Activated CD8-positive, alpha-beta memory T cell treated with anti-CD3 and anti-CD28 coated beads, Interleukin-2, amount 10 ng/mL, durations not matched to agents 7 days and 5 days (primary cell): ENCODE measurements around the gene LRP1B. TPM values are rescaled to one million over a fixed set of nuclear protein-coding genes. Genes with fewer than 3 reads are reported as not detected.

Source experiments
- ATAC-seq: fragments of 150-1000 bp; cut with Tn5 transposase; one replicate; pipeline ENCODE4 v1.10.0; 2021; ENCODE audit warnings: moderate library complexity
- CTCF ChIA-PET: fragments of 350-600 bp; sonication (Branson Sonifier 250); formaldehyde crosslinking; loops from one replicate; lab custom pipeline; 2021; ENCODE audit warnings: antibody characterized with exemption; lab: Charles Lee
- DNase-seq: peaks from one replicate; pipeline ENCODE4 v3.0.0-alpha.2; 2020
- H3K27ac Mint-ChIP-seq: one replicate; pipeline ENCODE4 v1.8.0; 2021; ENCODE audit warnings: mild to moderate bottlenecking, mixed read lengths
- H3K27me3 Mint-ChIP-seq: one replicate; pipeline ENCODE4 v1.8.0; 2021; ENCODE audit warnings: mixed read lengths
- H3K36me3 Mint-ChIP-seq: one replicate; pipeline ENCODE4 v1.8.0; 2021; ENCODE audit warnings: mild to moderate bottlenecking, mixed read lengths
- H3K4me1 Mint-ChIP-seq: one replicate; pipeline ENCODE4 v1.8.0; 2021; ENCODE audit warnings: mixed read lengths
- H3K4me3 Mint-ChIP-seq: one replicate; pipeline ENCODE4 v1.8.0; 2021; ENCODE audit warnings: mild to moderate bottlenecking, moderate library complexity, mixed read lengths
- H3K9me3 Mint-ChIP-seq: one replicate; pipeline ENCODE4 v1.8.0; 2022; ENCODE audit warnings: low read depth, mixed read lengths
- total RNA-seq, 2 experiments: library from RNA; stranded (reverse); gene quantifications; one replicate each; pipeline ENCODE4 v1.2.3, GENCODE V29; 2021

The LRP1B gene
- total RNA-seq, 2 experiments from 2014 or later, result not detected

DNA sequence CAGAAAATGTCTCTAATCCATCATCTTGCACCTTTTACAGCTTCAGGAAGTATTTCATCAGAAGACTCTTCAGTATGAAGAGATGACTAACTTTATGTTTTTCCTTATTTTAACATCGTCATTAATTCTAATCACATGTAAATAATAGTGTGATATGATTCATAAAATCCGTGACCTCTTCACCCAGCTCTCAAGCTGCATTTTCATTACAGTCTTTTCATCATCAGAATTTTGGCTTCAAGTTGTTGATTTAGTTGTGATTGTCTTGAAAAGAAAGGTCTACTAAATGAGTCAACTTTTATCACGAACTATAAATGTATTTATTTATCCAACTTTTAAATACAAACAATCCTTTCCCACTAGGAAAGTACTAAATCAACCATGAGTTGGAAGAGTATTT, 410.3 kb downstream of the LRP1B start:
- ATAC-seq (no peak), DNase-seq (no peak)
- H3K36me3 Mint-ChIP-seq, result no peaks in the 10 kb centered on the region
- no peak overlapping the region for H3K4me3 Mint-ChIP-seq
- CTCF ChIA-PET, result no interaction called here
- no peaks in the 10 kb centered on the region for H3K4me1 Mint-ChIP-seq
- no peaks in the 10 kb centered on the region for H3K9me3 Mint-ChIP-seq
- no peaks in the 10 kb centered on the region for H3K27me3 Mint-ChIP-seq
- no peak overlapping the region for H3K27ac Mint-ChIP-seq

DNA sequence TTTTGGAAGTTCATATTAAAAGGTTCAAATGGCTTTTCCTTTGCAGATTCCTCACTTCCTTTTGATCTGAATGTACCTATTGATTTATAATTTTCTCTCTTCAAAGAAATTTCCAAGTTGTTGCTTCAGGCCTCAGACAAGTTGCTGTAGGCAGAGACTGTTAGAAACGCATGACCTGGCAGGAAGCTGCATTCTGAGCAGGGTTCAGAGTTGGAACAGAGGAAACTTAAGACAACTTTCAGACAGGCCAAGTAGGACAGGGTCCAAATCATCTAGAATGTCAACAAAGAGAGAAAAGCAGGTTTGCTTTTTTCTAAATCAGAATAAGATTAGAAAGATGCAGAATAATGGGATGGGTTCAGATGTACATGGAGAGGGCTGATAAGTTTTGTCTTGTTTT, 416.3 kb downstream of the LRP1B start:
- H3K4me3 Mint-ChIP-seq, result no peak overlapping the region
- CTCF ChIA-PET, result no interaction called here
- H3K4me1 Mint-ChIP-seq, result no peaks in the 10 kb centered on the region
- ATAC-seq (no peak), DNase-seq (no peak)
- no peaks in the 10 kb centered on the region for H3K27me3 Mint-ChIP-seq
- no peaks in the 10 kb centered on the region for H3K36me3 Mint-ChIP-seq
- H3K27ac Mint-ChIP-seq, result no peak overlapping the region
- H3K9me3 Mint-ChIP-seq, result peaks cover 2% of the 10 kb centered on the region

DNA sequence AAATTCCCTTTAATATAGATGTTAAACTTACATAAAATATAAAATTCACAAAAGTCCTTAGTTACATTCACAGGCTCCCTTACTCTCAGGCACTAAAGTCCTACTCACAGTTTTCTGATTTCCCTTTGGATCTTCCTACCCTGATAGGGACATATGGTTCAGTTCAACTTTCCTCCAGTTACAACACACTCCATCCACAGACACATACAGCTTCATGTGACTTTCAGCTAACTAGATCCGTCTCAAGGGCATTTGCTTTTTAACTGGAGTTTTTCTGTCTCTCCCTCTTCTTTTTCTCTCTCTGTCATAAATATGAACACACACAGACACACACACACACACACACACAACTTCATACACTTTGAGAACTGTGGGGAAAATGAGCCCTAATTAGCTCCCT, 419.2 kb downstream of the LRP1B start:
- no peak for DNase-seq
- H3K27me3 Mint-ChIP-seq, result no peaks in the 10 kb centered on the region
- H3K36me3 Mint-ChIP-seq, result no peaks in the 10 kb centered on the region
- H3K4me3 Mint-ChIP-seq, result no peak overlapping the region
- no peak overlapping the region for H3K27ac Mint-ChIP-seq
- CTCF ChIA-PET, result no interaction called here
- no peaks in the 10 kb centered on the region for H3K4me1 Mint-ChIP-seq
- peaks cover 2% of the 10 kb centered on the region for H3K9me3 Mint-ChIP-seq
- no peak for ATAC-seq

DNA sequence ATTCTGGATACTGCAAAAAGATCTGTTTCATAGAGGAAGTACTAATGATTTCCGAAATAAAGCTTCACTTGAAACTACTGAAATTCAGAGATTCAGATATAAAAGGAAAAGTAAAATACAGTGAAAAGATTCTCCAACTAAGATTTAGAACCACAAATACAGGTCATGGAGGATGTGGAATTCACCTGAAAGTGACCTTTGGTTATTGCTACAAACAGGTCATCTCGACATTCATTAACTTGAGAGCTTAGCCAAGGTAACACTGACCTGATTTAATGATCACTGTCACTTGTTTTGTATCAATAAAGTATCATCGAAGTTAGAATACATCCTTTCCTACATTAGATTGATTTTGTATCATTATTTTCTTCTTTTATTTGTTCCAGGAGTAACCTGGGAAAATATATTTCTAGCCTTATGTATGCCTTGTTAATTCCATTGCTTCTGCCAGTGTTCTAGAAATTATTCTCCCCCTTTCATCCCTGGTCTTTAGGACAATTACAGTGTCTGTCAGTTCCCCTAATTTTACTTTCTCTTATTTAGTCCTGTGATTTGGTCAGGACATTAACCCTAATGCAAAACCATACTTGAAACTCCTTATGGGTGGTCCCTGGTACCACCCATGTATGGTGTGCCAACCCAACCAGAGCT, 420.1 kb downstream of the LRP1B start:
- no peak overlapping the region for H3K4me3 Mint-ChIP-seq
- ATAC-seq (no peak), DNase-seq (no peak)
- H3K4me1 Mint-ChIP-seq, result no peaks in the 10 kb centered on the region
- no peaks in the 10 kb centered on the region for H3K27me3 Mint-ChIP-seq
- CTCF ChIA-PET, result no interaction called here
- H3K36me3 Mint-ChIP-seq, result no peaks in the 10 kb centered on the region
- peaks cover 2% of the 10 kb centered on the region for H3K9me3 Mint-ChIP-seq
- no peak overlapping the region for H3K27ac Mint-ChIP-seq

DNA sequence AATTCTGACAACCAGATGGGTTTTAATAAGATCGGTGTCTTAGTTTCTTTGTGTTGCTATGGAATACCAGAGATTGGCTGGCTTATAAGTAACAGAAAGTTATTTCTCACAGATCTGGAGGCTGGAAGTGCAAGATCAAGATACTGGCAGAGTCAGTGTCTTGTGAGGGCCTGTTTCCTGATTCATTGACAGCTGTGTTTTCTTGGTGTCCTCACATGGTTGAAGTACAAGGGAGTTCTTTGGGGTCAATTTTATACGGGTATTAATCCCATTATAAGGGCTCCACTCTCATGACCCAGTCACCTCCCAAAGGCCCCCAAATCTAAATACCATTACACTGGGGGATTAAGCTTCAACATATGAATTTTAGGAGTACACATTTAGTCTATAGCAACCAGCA, 421.1 kb downstream of the LRP1B start:
- Mint-ChIP-seq H3K4me3 (no peak overlapping the region), H3K4me1 (no peaks in the 10 kb centered on the region), H3K27me3 (no peaks in the 10 kb centered on the region), H3K9me3 (peaks cover 2% of the 10 kb centered on the region), H3K27ac (no peak overlapping the region), H3K36me3 (no peaks in the 10 kb centered on the region)
- ATAC-seq, result no peak
- no peak for DNase-seq
- CTCF ChIA-PET, result no interaction called here

DNA sequence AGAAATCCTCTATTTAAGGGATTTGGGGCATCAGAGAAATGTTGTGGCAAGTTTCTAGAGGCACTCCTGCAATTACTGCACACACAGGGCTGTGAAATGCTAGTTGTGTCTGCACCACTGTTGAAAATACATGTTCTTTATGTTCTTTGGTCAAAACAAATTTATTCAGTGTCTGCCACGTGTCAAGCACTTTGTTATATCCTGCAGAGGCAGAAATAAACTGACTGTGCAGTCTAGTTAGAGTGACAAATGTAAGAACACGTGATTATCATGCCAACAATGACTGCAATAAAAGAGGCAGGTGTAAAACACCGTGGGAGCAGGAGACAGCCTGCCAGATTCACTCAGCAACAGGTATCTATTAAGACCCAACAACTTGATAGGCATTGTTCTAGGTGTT, 423.3 kb downstream of the LRP1B start:
- ATAC-seq (no peak), DNase-seq (no peak)
- no peak overlapping the region for H3K27ac Mint-ChIP-seq
- H3K27me3 Mint-ChIP-seq, result no peaks in the 10 kb centered on the region
- H3K9me3 Mint-ChIP-seq, result peaks cover 4% of the 10 kb centered on the region
- H3K4me1 Mint-ChIP-seq, result no peaks in the 10 kb centered on the region
- H3K4me3 Mint-ChIP-seq, result no peak overlapping the region
- no peaks in the 10 kb centered on the region for H3K36me3 Mint-ChIP-seq
- CTCF ChIA-PET, result no interaction called here

DNA sequence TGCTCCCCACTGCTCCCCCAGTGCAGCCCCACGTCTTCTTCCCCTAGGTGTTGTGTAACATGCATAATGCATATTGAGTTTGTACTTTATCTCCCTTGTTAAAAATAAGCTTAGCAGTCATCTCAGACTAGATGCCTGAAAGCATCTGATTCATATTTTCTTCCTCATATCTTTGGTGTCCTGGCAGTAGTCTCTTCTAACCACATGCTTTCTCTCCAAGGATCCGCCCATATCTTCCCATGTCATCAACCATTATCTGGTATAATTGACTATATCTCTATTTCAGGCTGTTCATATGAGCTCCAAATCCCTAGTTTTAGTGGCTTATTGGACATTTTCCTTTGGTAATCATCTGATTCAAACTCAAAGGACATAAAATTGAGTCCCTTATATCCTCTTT, 426.3 kb downstream of the LRP1B start:
- no peak overlapping the region for H3K27ac Mint-ChIP-seq
- no peaks in the 10 kb centered on the region for H3K36me3 Mint-ChIP-seq
- peaks cover 4% of the 10 kb centered on the region for H3K9me3 Mint-ChIP-seq
- ATAC-seq (no peak), DNase-seq (no peak)
- H3K4me3 Mint-ChIP-seq, result no peak overlapping the region
- no peaks in the 10 kb centered on the region for H3K4me1 Mint-ChIP-seq
- CTCF ChIA-PET, result no interaction called here
- H3K27me3 Mint-ChIP-seq, result no peaks in the 10 kb centered on the region

DNA sequence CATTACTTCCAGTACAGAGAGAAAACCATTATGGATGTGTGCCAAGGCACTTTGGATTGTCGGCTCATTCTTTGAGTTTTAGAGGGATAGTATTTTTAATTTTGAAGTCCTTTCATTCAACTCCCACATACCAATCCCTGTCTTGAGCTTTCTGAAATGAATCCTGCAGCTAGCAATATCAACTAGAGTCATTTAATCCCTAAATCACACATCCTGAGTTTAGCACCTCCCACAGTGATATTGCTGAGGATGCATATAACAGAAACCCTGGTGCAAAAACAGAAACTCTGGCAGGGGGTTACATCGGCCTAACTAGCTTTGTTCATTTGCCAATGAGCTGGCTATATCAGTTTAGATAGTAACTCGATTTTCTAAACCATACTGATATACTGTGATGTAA, 427.3 kb downstream of the LRP1B start:
- Mint-ChIP-seq H3K4me3 (no peak overlapping the region), H3K36me3 (no peaks in the 10 kb centered on the region), H3K4me1 (no peaks in the 10 kb centered on the region), H3K9me3 (peaks cover 4% of the 10 kb centered on the region), H3K27ac (no peak overlapping the region), H3K27me3 (no peaks in the 10 kb centered on the region)
- DNase-seq, result no peak
- CTCF ChIA-PET, result no interaction called here
- no peak for ATAC-seq

DNA sequence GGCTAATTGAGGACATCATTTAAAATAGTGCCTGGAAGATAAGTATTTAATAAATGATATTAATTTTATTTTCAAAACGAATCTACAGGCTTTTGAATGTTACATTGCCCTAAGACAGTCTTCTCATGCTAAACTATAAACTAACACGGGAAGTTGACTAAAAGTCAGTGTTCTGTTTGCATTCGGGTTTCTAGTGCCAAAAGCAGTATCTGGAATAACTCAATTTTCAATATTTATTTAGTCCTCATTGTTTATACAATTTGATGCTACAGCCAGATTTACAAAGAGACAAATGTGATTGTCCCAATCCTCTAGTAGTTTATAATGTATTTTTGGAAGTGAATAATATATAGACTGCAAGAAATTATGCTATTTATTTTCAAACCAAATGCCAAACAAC, 429.2 kb downstream of the LRP1B start:
- CTCF ChIA-PET, result no interaction called here
- H3K36me3 Mint-ChIP-seq, result no peaks in the 10 kb centered on the region
- no peak overlapping the region for H3K4me3 Mint-ChIP-seq
- no peaks in the 10 kb centered on the region for H3K4me1 Mint-ChIP-seq
- H3K27me3 Mint-ChIP-seq, result no peaks in the 10 kb centered on the region
- no peak overlapping the region for H3K27ac Mint-ChIP-seq
- DNase-seq (no peak), ATAC-seq (no peak)
- peaks cover 4% of the 10 kb centered on the region for H3K9me3 Mint-ChIP-seq

DNA sequence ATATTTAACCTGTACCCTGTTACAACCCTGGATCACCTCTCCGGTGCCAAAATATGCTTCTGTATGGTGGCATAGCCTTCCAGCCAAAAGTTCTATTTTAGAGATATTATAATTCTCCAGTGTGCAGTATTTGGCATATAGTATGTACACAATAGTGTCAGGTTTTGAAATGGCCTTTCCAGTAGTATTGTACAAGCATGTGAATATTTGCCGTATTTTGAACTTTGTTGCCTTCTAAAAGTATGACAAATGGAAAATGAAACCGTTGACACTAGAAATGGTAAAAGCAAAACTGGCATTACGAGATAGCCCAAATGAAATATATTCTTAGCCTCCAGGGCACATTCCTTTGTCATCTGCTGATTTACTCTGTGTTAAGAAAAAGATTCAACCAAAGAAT, 431.2 kb downstream of the LRP1B start:
- no peak for ATAC-seq
- CTCF ChIA-PET, result no interaction called here
- no peaks in the 10 kb centered on the region for H3K27me3 Mint-ChIP-seq

DNA sequence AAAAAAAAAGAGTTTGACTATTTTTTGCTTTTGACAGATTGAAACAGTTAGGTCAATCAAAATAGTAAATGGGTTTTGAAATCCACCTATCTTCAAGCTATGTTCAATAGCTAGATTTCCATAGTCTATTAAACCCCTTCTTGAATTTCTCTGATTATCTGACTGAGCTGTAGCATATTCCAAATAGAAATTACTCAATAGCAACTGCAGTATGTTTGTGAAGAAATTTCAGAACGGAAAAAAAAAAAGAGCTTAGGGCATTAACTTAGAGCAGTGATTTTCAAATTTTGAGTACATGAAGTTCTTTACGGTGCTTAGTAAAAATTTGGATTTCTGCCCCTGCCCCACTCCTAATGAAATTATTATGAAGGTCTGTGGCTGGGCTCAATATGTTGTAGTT, 432.3 kb downstream of the LRP1B start:
- no peak overlapping the region for H3K4me3 Mint-ChIP-seq
- CTCF ChIA-PET, result no interaction called here

More for the DNA sequence above, 431.2 kb downstream of the LRP1B start:
- no peaks in the 10 kb centered on the region for H3K36me3 Mint-ChIP-seq
- no peaks in the 10 kb centered on the region for H3K4me1 Mint-ChIP-seq
- no peak for DNase-seq
- peaks cover 3% of the 10 kb centered on the region for H3K9me3 Mint-ChIP-seq
- H3K4me3 Mint-ChIP-seq, result no peak overlapping the region
- H3K27ac Mint-ChIP-seq, result no peak overlapping the region

DNA sequence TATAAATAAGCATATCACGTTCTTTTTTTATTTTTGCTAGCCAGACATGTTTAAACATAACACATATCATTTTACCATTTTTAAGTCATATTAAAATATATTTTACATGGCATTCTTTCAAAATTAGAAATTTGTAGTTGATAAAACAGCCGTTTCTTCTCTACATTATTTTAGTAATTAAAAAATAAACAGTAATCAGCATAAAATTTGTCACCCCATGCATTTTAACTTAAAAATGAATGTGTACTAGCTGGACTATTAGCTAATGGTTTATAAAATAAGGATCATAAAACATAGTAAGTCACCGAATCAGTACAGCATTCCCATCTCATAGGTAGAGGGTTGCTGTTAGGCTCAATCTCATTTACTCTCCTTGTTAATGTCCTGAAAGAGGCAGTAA, 433.8 kb downstream of the LRP1B start:
- Mint-ChIP-seq H3K4me1 (no peaks in the 10 kb centered on the region), H3K27me3 (no peaks in the 10 kb centered on the region), H3K9me3 (peaks cover 3% of the 10 kb centered on the region), H3K36me3 (no peaks in the 10 kb centered on the region), H3K4me3 (no peak overlapping the region), H3K27ac (no peak overlapping the region)
- CTCF ChIA-PET, result no interaction called here
- ATAC-seq, result no peak
- no peak for DNase-seq

More for the DNA sequence above, 432.3 kb downstream of the LRP1B start:
- Mint-ChIP-seq H3K9me3 (peaks cover 2% of the 10 kb centered on the region), H3K36me3 (no peaks in the 10 kb centered on the region), H3K27me3 (no peaks in the 10 kb centered on the region), H3K4me1 (no peaks in the 10 kb centered on the region), H3K27ac (no peak overlapping the region)
- no peak for ATAC-seq
- DNase-seq, result no peak

DNA sequence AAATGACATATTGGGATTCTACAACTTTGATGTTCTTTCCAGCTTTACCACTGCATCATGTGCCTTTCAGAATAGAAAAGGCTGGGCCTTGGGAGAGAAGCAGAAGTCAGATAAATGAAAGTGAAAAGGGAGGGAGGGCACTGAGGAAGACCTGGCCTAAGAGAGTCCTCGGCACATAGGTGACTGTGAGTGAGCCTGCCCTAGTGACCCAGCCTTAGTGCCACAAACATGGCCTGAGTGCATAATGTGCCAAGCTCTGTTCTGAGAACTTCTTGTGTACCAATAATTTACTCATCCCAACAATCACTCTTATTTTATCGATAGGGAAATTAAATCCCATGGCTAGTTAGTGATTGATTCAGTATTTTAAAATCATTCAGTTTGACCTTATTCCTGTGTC, 436.6 kb downstream of the LRP1B start:
- no peaks in the 10 kb centered on the region for H3K27me3 Mint-ChIP-seq
- DNase-seq (no peak), ATAC-seq (no peak)
- no peak overlapping the region for H3K4me3 Mint-ChIP-seq
- peaks cover 3% of the 10 kb centered on the region for H3K9me3 Mint-ChIP-seq
- no peaks in the 10 kb centered on the region for H3K4me1 Mint-ChIP-seq
- CTCF ChIA-PET, result no interaction called here
- no peaks in the 10 kb centered on the region for H3K36me3 Mint-ChIP-seq
- H3K27ac Mint-ChIP-seq, result no peak overlapping the region

DNA sequence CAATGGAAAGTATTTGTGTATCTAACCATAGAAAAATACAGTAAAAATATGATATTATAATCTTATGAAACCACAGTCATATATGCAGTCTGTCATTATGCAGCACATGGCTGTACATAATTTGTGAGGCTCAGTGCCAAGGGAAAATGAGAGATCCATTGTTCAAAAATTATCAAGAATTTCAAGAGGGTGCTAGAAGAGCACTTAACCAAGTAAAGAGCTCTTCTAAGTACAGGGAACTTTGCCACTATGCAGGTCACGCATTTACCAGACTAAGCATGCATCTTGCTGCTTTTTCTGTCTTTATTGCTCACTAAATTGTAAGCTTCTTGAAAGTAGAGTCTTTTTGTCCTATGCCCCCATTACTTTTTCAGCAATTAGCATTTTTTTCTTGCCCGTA, 438.0 kb downstream of the LRP1B start:
- no peak for ATAC-seq
- CTCF ChIA-PET, result no interaction called here
- no peak for DNase-seq
- H3K4me3 Mint-ChIP-seq, result no peak overlapping the region
- H3K4me1 Mint-ChIP-seq, result no peaks in the 10 kb centered on the region
- H3K27ac Mint-ChIP-seq, result no peak overlapping the region
- H3K9me3 Mint-ChIP-seq, result peaks cover 3% of the 10 kb centered on the region
- no peaks in the 10 kb centered on the region for H3K36me3 Mint-ChIP-seq
- H3K27me3 Mint-ChIP-seq, result no peaks in the 10 kb centered on the region

DNA sequence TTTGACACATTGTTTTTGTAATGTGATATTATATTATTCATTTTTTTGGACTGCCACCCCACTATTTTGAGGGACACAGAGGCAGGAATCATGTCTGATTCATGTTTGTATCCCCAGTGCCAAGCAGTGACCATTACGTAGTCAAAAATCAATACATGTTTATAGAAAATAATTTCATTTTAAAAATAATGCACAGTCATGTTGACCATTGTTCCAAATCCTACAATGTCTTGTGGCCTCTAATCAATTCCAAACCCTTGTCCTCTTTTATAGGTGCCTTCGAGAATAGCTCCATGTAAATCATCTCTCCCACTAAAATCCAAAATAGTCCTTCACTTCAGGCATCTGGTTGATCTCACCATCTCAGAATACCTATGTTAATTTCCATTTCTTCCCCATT, 454.7 kb downstream of the LRP1B start:
- Mint-ChIP-seq H3K36me3 (no peaks in the 10 kb centered on the region), H3K4me3 (no peak overlapping the region), H3K9me3 (peaks cover 5% of the 10 kb centered on the region), H3K27ac (no peak overlapping the region), H3K27me3 (no peaks in the 10 kb centered on the region), H3K4me1 (no peaks in the 10 kb centered on the region)
- DNase-seq (no peak), ATAC-seq (no peak)
- CTCF ChIA-PET, result no interaction called here
